HG03520 (cell line): ENCODE measurements around the gene ARFIP1.
"Not testable (repeated sequence)": the region's sequence is repeated elsewhere in the genome, so short reads cannot be mapped to it uniquely, and the experiment has no call there.

Experiments
- ATAC-seq: cut with Tn5 transposase; IDR thresholded peaks from one replicate; pipeline ENCODE4 v1.9.1; 2021; ENCODE audit warnings: mild to moderate bottlenecking, moderate library complexity; ENCODE audit not compliant: unreplicated experiment

ARFIP1 gene

GRCh38 chr4:152894673-152895072 is 114.9 kb downstream of the ARFIP1 start:
- no peak for ATAC-seq

- no peak for ATAC-seq
Observed at GRCh38 chr4:152896811-152897210, 117.1 kb downstream of the ARFIP1 start.

GRCh38 chr4:152898133-152898532 is 118.4 kb downstream of the ARFIP1 start:
- ATAC-seq, result not testable (repeated sequence)

- no peak for ATAC-seq
Observed at GRCh38 chr4:152898606-152899005, 118.9 kb downstream of the ARFIP1 start.

- no peak for ATAC-seq
Observed at GRCh38 chr4:152900395-152900794, 120.6 kb downstream of the ARFIP1 start.

GRCh38 chr4:152901205-152901604 is 121.5 kb downstream of the ARFIP1 start:
- ATAC-seq, result no peak

- no peak for ATAC-seq
Observed at GRCh38 chr4:152903658-152904057, 123.9 kb downstream of the ARFIP1 start.

- no peak for ATAC-seq
Observed at GRCh38 chr4:152909901-152910300, 130.1 kb downstream of the ARFIP1 start.

GRCh38 chr4:152910521-152910920 is 130.8 kb downstream of the ARFIP1 start:
- no peak for ATAC-seq

GRCh38 chr4:152917543-152918395 is 138.0 kb downstream of the ARFIP1 start:
- no peak for ATAC-seq

- no peak for ATAC-seq
Observed at GRCh38 chr4:152919826-152920225, 140.1 kb downstream of the ARFIP1 start.

GRCh38 chr4:152920768-152921167 is 141.0 kb downstream of the ARFIP1 start:
- ATAC-seq, result no peak

GRCh38 chr4:152921284-152921683 is 141.5 kb downstream of the ARFIP1 start:
- ATAC-seq, result no peak

GRCh38 chr4:152925851-152926250 is 146.1 kb downstream of the ARFIP1 start:
- no peak for ATAC-seq

GRCh38 chr4:152926959-152927358 is 147.2 kb downstream of the ARFIP1 start:
- ATAC-seq, result no peak

GRCh38 chr4:152927737-152928136 is 148.0 kb downstream of the ARFIP1 start:
- no peak for ATAC-seq

- ATAC-seq, result no peak
Observed at GRCh38 chr4:152928286-152928685, 148.5 kb downstream of the ARFIP1 start.

- no peak for ATAC-seq
Observed at GRCh38 chr4:152929888-152930287, 150.1 kb downstream of the ARFIP1 start.

- no peak for ATAC-seq
Observed at GRCh38 chr4:152935143-152935542, 155.4 kb downstream of the ARFIP1 start.

- ATAC-seq, result no peak
Observed at GRCh38 chr4:152935631-152936445, 156.1 kb downstream of the ARFIP1 start, which contains the start of gene FHDC1. TSS of gene FHDC1 (plus strand) at chr4:152936323. CDS start at chr4:152943058, 6,735 bp downstream.

- no peak for ATAC-seq
Observed at GRCh38 chr4:152936446-152937335, 156.9 kb downstream of the ARFIP1 start.
